ENCODE data around the gene RBBP6. TPM values are rescaled to one million over a fixed set of nuclear protein-coding genes. Genes with fewer than 3 reads are reported as not detected.
"Not testable (repeated sequence)": the region's sequence is repeated elsewhere in the genome, so short reads cannot be mapped to it uniquely, and the experiment has no call there.

The RBBP6 gene
- total RNA-seq, 4 donors from 2014 or later: 45.6 to 147 (median 101) TPM

DNA sequence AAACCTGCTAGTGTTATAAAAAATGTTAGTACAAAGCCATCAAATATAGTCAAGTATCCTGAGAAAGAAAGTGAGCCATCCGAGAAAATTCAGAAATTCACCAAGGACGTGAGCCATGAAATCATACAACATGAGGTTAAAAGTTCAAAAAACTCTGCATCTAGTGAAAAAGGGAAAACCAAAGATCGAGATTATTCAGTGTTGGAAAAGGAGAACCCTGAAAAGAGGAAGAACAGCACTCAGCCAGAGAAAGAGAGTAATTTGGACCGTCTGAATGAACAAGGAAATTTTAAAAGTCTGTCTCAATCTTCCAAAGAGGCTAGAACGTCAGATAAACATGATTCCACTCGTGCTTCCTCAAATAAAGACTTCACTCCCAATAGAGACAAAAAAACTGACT lies 31.7 kb downstream of the RBBP6 start:
- Histone ChIP-seq H3K27me3 (no peaks in the 10 kb centered on the region), H3K4me1 (no peaks in the 10 kb centered on the region), H3K9me3 (no peaks in the 10 kb centered on the region), H3K4me3 (no peak overlapping the region), H3K36me3 (peaks cover 60% of the 10 kb centered on the region), H3K27ac (no peak overlapping the region)
- 87% methylated on average over 6 of the region's 6 CpGs for WGBS
- no peak for DNase-seq (ENCODE audit: low spot score in 2 of 2)
- TF ChIP-seq, protein P1, sequence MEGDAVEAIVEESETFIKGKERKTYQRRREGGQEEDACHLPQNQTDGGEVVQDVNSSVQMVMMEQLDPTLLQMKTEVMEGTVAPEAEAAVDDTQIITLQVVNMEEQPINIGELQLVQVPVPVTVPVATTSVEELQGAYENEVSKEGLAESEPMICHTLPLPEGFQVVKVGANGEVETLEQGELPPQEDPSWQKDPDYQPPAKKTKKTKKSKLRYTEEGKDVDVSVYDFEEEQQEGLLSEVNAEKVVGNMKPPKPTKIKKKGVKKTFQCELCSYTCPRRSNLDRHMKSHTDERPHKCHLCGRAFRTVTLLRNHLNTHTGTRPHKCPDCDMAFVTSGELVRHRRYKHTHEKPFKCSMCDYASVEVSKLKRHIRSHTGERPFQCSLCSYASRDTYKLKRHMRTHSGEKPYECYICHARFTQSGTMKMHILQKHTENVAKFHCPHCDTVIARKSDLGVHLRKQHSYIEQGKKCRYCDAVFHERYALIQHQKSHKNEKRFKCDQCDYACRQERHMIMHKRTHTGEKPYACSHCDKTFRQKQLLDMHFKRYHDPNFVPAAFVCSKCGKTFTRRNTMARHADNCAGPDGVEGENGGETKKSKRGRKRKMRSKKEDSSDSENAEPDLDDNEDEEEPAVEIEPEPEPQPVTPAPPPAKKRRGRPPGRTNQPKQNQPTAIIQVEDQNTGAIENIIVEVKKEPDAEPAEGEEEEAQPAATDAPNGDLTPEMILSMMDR (IDR thresholded peaks at IDR 0.05): no peak
- no peak for TF ChIP-seq EP300 (IDR thresholded peaks at IDR 0.05)

DNA sequence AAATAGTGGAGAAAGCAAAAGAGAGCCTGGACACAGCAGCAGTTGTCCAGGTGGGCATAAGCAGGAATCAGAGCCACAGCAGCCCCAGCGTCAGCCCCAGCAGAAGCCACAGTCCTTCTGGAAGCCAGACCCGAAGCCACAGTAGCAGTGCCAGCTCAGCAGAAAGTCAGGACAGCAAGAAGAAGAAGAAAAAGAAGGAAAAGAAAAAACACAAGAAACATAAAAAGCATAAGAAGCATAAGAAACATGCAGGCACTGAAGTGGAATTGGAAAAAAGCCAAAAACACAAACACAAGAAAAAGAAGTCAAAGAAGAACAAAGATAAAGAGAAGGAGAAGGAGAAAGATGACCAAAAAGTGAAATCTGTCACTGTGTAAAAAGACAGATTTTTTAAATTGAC lies 32.7 kb downstream of the RBBP6 start:
- Histone ChIP-seq H3K36me3 (peaks cover 50% of the 10 kb centered on the region), H3K27me3 (no peaks in the 10 kb centered on the region), H3K9me3 (no peaks in the 10 kb centered on the region), H3K4me3 (no peak overlapping the region), H3K27ac (no peak overlapping the region), H3K4me1 (no peaks in the 10 kb centered on the region)
- 95% methylated on average over 2 of the region's 2 CpGs for WGBS
- TF ChIP-seq POLR2A (IDR thresholded peaks at IDR 0.05): no peak
- no peak for TF ChIP-seq EP300 (IDR thresholded peaks at IDR 0.05)
- TF ChIP-seq, protein P1 (IDR thresholded peaks at IDR 0.05): no peak
- TF ChIP-seq POLR2AphosphoS5 (IDR thresholded peaks at IDR 0.05): no peak
- DNase-seq (ENCODE audit: low spot score in 2 of 2): no peak

DNA sequence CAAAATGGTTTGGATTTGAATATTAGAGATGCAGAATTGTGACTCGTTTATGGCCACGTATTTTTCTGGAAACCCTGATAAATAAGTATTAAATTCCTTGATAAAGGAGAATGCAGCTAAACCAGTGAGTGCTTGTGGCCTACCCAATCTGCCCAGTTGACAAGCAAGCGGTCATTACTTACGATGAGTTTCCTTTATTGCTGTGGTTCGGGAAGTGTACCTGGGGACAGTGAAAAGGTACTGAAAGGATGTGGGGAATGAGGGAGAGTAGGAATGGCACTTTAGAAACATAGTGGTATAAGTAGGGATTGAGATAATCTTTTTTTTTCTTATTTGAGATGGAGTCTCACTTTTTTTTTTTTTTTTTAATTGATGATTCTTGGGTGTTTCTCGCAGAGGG lies 33.8 kb downstream of the RBBP6 start:
- Histone ChIP-seq H3K4me3 (no peak overlapping the region), H3K27me3 (no peaks in the 10 kb centered on the region), H3K27ac (no peak overlapping the region), H3K4me1 (no peaks in the 10 kb centered on the region), H3K36me3 (peaks cover 39% of the 10 kb centered on the region), H3K9me3 (no peaks in the 10 kb centered on the region)
- TF ChIP-seq POLR2AphosphoS5 (IDR thresholded peaks at IDR 0.05): no peak
- TF ChIP-seq, protein P1 (IDR thresholded peaks at IDR 0.05): no peak
- no peak for TF ChIP-seq POLR2A (IDR thresholded peaks at IDR 0.05)
- no peak for TF ChIP-seq EP300 (IDR thresholded peaks at IDR 0.05)
- no peak for DNase-seq (ENCODE audit: low spot score in 2 of 2)
- WGBS: 88% methylated on average over 6 of the region's 6 CpGs

DNA sequence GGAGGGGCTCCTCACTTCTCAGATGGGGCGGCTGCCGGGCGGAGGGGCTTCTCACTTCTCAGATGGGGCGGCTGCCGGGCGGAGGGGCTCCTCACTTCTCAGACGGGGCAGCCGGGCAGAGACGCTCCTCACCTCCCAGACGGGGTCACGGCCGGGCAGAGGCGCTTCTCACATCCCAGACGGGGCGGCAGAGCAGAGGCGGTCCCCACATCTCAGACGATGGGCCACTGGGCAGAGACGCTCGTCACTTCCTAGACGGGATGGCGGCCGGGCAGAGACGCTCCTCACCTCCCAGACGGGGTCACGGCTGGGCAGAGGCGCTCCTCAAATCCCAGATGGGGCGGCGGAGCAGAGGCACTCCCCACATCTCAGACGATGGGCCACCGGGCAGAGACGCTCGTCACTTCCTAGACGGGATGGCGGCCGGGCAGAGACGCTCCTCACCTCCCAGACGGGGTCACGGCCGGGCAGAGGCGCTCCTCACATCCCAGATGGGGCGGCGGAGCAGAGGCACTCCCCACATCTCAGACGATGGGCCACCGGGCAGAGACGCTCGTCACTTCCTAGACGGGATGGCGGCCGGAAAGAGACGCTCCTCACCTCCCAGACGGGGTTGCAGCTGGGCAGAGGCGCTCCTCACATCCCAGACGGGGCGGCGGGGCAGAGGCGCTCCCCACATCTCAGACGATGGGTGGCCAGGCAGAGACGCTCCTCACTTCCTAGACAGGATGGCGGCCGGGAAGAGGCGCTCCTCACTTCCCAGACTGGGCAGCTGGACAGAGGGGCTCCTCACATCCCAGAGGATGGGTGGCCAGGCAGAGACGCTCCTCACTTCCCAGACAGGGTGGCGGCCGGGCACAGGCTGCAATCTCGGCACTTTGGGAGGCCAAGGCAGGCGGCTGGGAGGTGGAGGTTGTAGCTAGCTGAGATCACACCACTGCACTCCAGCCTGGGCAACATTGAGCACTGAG lies 35.4 kb downstream of the RBBP6 start:
- not testable (repeated sequence) for H3K27me3 ChIP-seq; DNase-seq (ENCODE audit: low spot score in 2 of 2); H3K4me1 ChIP-seq; H3K4me3 ChIP-seq; H3K9me3 ChIP-seq; H3K27ac ChIP-seq
- 97% methylated on average over 28 of the region's 66 CpGs for WGBS
- peaks cover 23% of the 10 kb centered on the region for H3K36me3 ChIP-seq

DNA sequence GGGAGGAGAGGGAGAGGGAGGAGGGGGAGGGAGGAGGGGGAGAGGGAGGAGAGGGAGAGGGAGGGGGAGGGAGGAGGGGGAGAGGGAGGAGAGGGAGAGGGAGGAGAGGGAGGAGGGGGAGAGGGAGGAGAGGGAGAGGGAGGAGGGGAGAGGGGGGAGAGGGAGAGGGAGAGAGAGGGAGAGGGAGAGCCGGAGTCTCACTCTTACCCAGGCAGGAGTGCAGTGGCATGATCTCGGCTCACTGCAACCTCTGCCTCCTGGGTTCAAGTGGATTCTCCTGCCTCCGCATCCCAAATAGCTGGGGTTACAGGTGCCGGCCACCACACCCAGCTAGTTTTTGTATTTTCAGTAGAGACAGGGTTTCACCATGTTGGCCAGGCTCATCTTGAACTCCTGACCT lies 36.4 kb downstream of the RBBP6 start:
- H3K36me3 ChIP-seq: peaks cover 13% of the 10 kb centered on the region
- DNase-seq (ENCODE audit: low spot score in 2 of 2); H3K27me3 ChIP-seq; H3K4me1 ChIP-seq; H3K9me3 ChIP-seq; H3K27ac ChIP-seq; H3K4me3 ChIP-seq: not testable (repeated sequence)
- WGBS: 82% methylated on average over 4 of the region's 4 CpGs

DNA sequence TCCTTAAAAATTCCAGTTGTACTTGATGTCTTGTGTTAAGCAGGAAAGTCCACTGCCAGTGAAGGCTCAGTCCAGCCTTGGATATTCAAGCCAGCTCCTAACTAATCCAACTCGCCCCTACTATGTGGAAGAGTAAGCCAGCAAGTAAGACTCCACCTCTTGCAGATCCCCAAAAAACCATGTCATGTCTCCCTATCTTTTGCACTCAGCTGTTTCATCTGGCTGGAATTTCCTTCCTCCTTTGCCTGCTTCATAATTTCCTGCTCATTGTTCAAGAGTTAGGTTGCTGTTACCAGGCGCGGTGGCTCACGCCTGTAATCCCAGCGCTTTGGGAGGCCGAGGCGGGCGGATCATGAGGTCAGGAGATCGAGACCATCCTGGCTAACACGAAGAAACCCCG lies 37.8 kb downstream of the RBBP6 start:
- WGBS: 89% methylated on average over 11 of the region's 11 CpGs
- Histone ChIP-seq H3K27ac (no peak overlapping the region), H3K9me3 (no peaks in the 10 kb centered on the region), H3K4me1 (no peaks in the 10 kb centered on the region), H3K36me3 (no peaks in the 10 kb centered on the region), H3K4me3 (no peak overlapping the region), H3K27me3 (no peaks in the 10 kb centered on the region)
- DNase-seq (ENCODE audit: low spot score in 2 of 2): no peak
- TF ChIP-seq, protein P1 (IDR thresholded peaks at IDR 0.05): no peak
- TF ChIP-seq POLR2A (IDR thresholded peaks at IDR 0.05) (no peak), EP300 (IDR thresholded peaks at IDR 0.05) (no peak), POLR2AphosphoS5 (IDR thresholded peaks at IDR 0.05) (no peak)

Measured in suprapubic skin (tissue), 4 donors.